Esophagus muscularis mucosa (tissue), 4 donors: Measurements from ENCODE around the gene NTM.

ENCODE experiments used
- EP300 ChIP-seq: sonication (generic); formaldehyde crosslinking; IDR thresholded peaks from one replicate; pipeline ENCODE4 v1.6.1; 2017; ENCODE audit warnings: antibody characterized with exemption
- POLR2A ChIP-seq: fragments of 450-650 bp; IDR thresholded peaks from one replicate; pipeline ENCODE4 v1.6.1; 2017; ENCODE audit warnings: antibody characterized with exemption, moderate library complexity, mild to moderate bottlenecking, low read depth
- POLR2AphosphoS5 ChIP-seq, 2 donors: sonication (generic); formaldehyde crosslinking; IDR thresholded peaks; one replicate each; pipeline ENCODE4 v1.6.1; 2017; ENCODE audit warnings: antibody characterized with exemption in 2 of 2
- TF ChIP-seq, protein P1 (sequence below), 3 experiments: fragments of 200-600 bp in 2 of 3; fragments of 450-650 bp in 1 of 3; sonication (generic) in 2 of 3; IDR thresholded peaks; one replicate each; pipeline ENCODE4 v1.5.1; 2017 to 2019; ENCODE audit warnings: antibody characterized with exemption in 3 of 3, mild to moderate bottlenecking in 2 of 3, moderate library complexity in 1 of 3

- TF ChIP-seq, protein P1, sequence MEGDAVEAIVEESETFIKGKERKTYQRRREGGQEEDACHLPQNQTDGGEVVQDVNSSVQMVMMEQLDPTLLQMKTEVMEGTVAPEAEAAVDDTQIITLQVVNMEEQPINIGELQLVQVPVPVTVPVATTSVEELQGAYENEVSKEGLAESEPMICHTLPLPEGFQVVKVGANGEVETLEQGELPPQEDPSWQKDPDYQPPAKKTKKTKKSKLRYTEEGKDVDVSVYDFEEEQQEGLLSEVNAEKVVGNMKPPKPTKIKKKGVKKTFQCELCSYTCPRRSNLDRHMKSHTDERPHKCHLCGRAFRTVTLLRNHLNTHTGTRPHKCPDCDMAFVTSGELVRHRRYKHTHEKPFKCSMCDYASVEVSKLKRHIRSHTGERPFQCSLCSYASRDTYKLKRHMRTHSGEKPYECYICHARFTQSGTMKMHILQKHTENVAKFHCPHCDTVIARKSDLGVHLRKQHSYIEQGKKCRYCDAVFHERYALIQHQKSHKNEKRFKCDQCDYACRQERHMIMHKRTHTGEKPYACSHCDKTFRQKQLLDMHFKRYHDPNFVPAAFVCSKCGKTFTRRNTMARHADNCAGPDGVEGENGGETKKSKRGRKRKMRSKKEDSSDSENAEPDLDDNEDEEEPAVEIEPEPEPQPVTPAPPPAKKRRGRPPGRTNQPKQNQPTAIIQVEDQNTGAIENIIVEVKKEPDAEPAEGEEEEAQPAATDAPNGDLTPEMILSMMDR (IDR thresholded peaks at IDR 0.05): no peak
- TF ChIP-seq POLR2AphosphoS5 (IDR thresholded peaks at IDR 0.05): no peak
- no peak for TF ChIP-seq POLR2A
- no peak for TF ChIP-seq EP300
Measured at GRCh38 chr11:132022285-132022684, 651.9 kb downstream of the NTM start.
